ENCODE results near the gene PIAS1.

GRCh38 chr15:68017201-68017600 lies 36.9 kb upstream of the PIAS1 start:
- no peak for TF ChIP-seq YY1 (IDR thresholded peaks at IDR 0.05; ENCODE audit: insufficient read depth, insufficient read length)
- TF ChIP-seq ZNF274 (IDR thresholded peaks at IDR 0.05; ENCODE audit: low read depth, low read length), result no peak
